H1 (cell line): ENCODE results near the gene NARS2. TPM values are rescaled to one million over a fixed set of nuclear protein-coding genes. Genes with fewer than 3 reads are reported as not detected.

Source experiments
- BCL11A ChIP-seq, 2 experiments: IDR thresholded peaks; one replicate each; pipeline ENCODE4 v1.6.1; 2011; ENCODE audit warnings: low read depth in 2 of 2, low read length in 2 of 2, mild to moderate bottlenecking in 2 of 2
- CHD7 ChIP-seq: fragments of 300-600 bp; sonication (generic); IDR thresholded peaks from 2 replicates; pipeline ENCODE4 v1.7.1; 2012; ENCODE audit warnings: low read length, moderate library complexity, mild to moderate bottlenecking, inconsistent platforms; ENCODE audit not compliant: insufficient replicate concordance
- EGR1 ChIP-seq: IDR thresholded peaks from 2 replicates; pipeline ENCODE4 v1.6.1; 2011; ENCODE audit warnings: low read depth, low read length, borderline replicate concordance
- POU5F1 ChIP-seq: IDR thresholded peaks from 2 replicates; pipeline ENCODE4 v1.6.1; 2011; ENCODE audit warnings: low read depth, mild to moderate bottlenecking, low read length, moderate library complexity
- SAP30 ChIP-seq: fragments of 300-600 bp; sonication (generic); IDR thresholded peaks from 2 replicates; pipeline ENCODE4 v1.7.1; 2012; ENCODE audit warnings: low read length, moderate library complexity, mild to moderate bottlenecking, inconsistent platforms; ENCODE audit not compliant: insufficient read depth, insufficient replicate concordance
- SIN3A ChIP-seq, 2 experiments: IDR thresholded peaks in 1 of 2; conservative IDR thresholded peaks in 1 of 2; 2 replicates each; pipeline ENCODE4 v1.6.1; 2011 to 2012; ENCODE audit warnings: low read length in 2 of 2, improper control_type of control experiment in 1 of 2, low read depth in 1 of 2, mild to moderate bottlenecking in 1 of 2
- polyA plus RNA-seq, 7 experiments: library from polyadenylated mRNA; depleted of rRNA in 3 of 7; stranded (reverse) in 5 of 7; unstranded in 2 of 7; fragments of >200 nt in 5 of 7; fragments of 200-250 nt in 2 of 7; gene quantifications; 1 replicate in 5 of 7; 2 replicates in 1 of 7; 4 replicates in 1 of 7; pipeline versions ENCODE4 v1.2.1 to v1.2.3, GENCODE V29; 2011 to 2013; ENCODE audit warnings: missing spikeins in 2 of 7, mixed read lengths in 2 of 7
- total RNA-seq: library from RNA; stranded (reverse); fragmentation: NEBNext Ultra II Directional; extraction: Animal tissue kit (Norgen Biotek cat#: 25700); gene quantifications from 2 replicates; pipeline ENCODE4 v1.2.1, GENCODE V29; 2021

Gene NARS2
- total and polyA plus RNA-seq, 2 of the 8 experiments (the other 6 are each of a cell fraction or from before 2014, with no cell fraction given): 26.2 to 51.6 TPM

GRCh38 chr11:78453140-78453935 lies 121.3 kb downstream of the NARS2 start (continued):
- no peak for TF ChIP-seq CHD7
- no peak for TF ChIP-seq SAP30
- TF ChIP-seq POU5F1: no peak
- no peak for TF ChIP-seq EGR1
- TF ChIP-seq SIN3A (conservative IDR thresholded peaks at IDR 0.05 in 1 of 2, IDR thresholded peaks at IDR 0.05 in 1 of 2; ENCODE audit: low read depth in 1 of 2, low read length in 2 of 2): no peak
- TF ChIP-seq BCL11A (IDR thresholded peaks at IDR 0.05; ENCODE audit: low read depth in 2 of 2, low read length in 2 of 2): no peak
